GM18870 (cell line): ENCODE measurements around the gene STPG4.

Experiments used
- ATAC-seq: cut with Tn5 transposase; IDR thresholded peaks from one replicate; pipeline ENCODE4 v1.9.1; 2021; ENCODE audit warnings: moderate library complexity; ENCODE audit not compliant: unreplicated experiment

The STPG4 gene

GRCh38 chr2:47091118-47091517 lies 64.0 kb downstream of the STPG4 start:
- ATAC-seq = no peak

GRCh38 chr2:47089083-47089464 lies 66.0 kb downstream of the STPG4 start:
- no peak for ATAC-seq

DNA sequence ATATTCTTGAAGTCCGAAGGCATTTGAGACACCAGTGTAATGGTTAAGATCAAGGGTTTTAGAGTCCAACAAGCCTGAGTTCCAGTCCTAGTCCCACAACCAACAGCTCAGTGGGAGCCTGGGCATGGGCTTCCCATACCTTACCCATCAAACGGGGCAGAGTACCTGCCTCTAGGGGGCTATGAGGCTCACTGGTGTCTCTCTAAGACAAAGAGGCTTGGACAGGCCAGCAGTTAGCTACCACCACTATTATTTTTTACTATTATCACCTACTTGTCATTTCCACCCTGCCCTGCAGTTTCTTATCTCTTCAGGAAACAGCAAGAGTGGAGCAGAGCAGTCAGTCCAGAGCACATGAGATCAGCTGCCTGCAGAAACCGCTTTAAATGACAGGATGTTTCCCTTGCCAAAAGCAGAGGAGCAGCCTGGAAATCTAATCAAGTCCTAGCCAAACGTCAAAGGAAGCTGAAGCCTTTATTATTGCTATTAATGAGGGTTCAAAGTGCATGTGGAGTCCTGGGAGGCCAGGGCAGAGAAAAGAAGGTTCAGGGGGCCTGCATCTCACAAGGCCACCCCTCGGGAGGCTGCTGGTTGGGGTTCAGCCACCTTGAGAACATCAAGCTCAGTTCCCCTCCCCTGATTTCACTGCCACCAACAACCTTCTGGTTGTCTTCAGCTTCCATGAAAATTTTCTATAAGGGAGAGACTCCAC lies 66.6 kb downstream of the STPG4 start:
- ATAC-seq = no peak

- no peak for ATAC-seq
Observed at GRCh38 chr2:47087051-47087450, 68.1 kb downstream of the STPG4 start.

- no peak for ATAC-seq
Observed at GRCh38 chr2:47086571-47086970, 68.5 kb downstream of the STPG4 start.

GRCh38 chr2:47086054-47086471 lies 69.0 kb downstream of the STPG4 start:
- no peak for ATAC-seq

DNA sequence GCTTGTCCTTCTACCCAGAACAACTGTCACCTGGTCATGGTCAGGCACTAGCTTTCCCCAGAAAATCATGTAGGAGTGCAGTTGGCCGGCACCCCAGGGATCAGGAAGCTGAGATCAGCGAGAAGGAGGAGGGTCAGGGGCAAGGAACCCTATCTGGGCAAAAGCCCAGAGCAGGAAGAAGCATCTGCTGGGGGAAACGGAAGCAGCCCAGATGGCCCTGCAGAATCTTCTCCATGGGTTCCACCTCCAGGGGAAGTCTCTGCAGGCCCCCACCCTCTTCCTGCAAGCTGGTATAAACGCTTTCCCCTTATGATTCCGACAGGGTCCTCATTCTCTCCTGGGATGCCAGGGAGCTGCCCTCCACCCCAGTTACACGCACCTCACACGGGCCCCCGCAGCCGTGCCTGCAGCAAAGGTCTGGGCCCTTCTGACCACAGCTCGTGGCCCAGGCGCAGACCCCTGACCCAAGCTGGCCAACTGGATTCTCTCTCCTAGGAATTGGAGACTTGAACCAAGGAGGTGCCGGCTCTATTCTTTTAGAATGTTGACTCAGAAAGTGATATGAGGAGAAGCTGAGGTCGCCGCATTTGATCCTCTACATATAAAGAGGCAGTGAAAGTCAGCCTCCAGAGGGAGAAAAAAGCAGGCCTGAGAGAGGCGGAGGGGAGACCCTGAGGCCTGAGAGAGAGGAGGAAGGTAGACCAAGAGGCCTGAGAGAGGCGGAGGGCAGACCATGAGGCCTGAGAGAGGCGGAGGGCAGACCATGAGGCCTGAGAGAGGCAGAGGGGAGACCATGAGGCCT lies 71.0 kb downstream of the STPG4 start:
- no peak for ATAC-seq

- ATAC-seq = no peak
Observed at GRCh38 chr2:47083485-47083884, 71.6 kb downstream of the STPG4 start.

GRCh38 chr2:47083005-47083404 lies 72.1 kb downstream of the STPG4 start:
- ATAC-seq = no peak

GRCh38 chr2:47080888-47081301 lies 74.2 kb downstream of the STPG4 start:
- no peak for ATAC-seq

GRCh38 chr2:47079515-47080412 lies 75.3 kb downstream of the STPG4 start:
- no peak for ATAC-seq

- no peak for ATAC-seq
Observed at GRCh38 chr2:47078541-47079482, 76.3 kb downstream of the STPG4 start.

DNA sequence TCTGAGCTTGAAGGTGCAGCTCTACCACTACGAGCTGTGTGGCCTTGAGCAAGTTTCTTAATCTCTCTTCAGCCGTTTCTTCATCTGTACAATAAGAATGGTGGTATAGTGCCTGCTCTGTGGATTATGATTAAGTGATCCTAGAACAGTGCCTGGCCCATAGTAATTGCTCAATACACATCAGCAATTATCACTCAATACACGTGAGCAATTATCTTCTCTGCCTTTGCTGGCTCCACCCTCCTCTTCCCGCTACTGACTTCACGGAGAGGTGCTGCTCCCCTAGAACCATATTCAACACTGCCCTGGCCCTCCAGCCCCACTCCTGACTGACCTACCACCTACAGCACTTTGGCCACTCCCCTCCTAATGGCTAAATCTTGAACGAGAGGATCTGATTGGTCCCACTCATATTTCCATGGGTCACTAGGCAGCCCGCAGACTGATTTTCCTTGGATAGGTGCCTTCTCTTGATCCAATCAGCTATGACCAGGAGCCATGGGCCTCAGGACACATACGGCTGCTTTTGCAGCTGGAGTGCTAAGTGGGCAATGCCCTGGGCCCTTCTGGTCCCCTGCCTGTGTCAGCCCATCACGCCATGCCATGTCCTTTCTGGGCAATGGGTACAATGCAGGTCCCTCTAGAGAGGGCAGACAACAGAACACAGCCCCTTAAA lies 77.5 kb downstream of the STPG4 start:
- ATAC-seq = no peak

- ATAC-seq = no peak
Observed at GRCh38 chr2:47076586-47077441, 78.3 kb downstream of the STPG4 start.

- no peak for ATAC-seq
Observed at GRCh38 chr2:47076126-47076506, 79.0 kb downstream of the STPG4 start.

DNA sequence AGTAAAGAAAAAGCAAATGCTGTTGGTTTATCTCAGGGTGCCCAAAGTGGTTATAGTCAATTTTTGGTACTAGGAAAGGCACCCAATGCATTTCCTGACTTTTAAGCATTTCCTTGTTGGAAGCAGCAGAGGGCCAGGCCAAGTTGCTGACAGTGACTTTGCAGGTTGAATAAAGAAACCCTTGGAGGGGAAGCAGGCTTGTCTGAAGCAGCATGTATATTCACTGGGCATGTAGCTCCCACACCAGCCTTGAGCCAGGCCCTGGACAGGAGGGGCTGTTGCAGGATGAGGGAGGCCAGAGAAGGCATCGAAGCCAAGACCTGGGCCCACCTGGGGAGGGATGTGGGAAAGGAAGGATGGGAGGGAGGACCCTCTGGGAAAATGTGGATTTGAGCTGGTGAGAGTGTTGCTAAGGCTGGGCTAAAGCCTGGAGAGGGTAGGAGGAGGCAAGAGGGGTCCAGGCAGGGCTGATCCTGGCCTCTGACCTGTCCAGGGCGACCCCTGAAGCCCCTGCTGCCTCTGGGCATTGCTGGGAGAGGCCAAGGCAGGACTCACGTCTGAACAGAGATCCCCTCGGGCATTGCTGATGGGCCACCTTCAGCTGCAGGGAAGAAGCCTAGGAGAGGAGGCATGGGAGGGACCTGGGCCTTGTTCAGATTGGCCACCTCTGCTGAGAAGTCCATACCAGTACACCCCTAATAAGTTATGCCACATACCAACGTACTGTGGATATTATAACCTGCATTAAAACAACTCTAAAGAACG lies 79.6 kb downstream of the STPG4 start:
- no peak for ATAC-seq

DNA sequence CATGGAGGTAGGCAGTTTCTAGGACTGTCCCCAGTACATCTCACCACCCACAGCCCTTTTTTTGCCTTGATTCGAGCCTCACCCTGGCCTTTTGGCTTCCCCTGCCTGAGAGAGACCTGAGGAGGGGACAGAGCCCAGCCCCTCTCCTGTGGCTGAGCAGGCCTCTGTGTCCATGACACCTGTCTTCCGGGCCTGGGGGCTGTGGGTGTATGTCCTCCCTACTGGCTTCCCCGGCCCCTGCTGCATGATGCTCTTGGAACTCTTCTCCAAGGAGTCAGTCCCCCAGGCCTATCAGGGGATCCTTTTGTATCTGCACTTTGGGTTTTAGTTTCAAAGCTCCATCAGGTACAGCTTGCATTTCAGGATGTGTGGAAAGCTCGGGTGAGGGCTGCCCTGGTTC lies 80.4 kb downstream of the STPG4 start:
- ATAC-seq = no peak

DNA sequence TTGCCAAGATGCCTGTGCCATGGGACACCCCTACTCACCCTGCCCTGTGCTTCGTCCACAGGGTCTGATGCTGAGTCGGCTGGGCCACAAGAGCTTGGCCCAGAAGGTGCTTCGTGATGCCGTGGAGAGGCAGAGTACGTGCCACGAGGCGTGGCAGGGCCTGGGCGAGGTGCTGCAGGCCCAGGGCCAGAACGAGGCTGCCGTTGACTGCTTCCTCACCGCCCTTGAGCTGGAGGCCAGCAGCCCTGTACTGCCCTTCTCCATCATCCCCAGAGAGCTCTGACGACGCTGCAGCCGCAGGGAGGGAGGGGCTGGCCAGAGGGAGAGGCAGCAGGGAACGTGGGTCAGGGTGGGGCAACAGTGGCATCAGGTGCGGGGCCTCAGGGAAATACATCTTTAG lies 81.5 kb downstream of the STPG4 start:
- ATAC-seq = no peak
